HG03520 (cell line): ENCODE results near the gene LPCAT2.
"Not testable (repeated sequence)": the region's sequence is repeated elsewhere in the genome, so short reads cannot be mapped to it uniquely, and the experiment has no call there.

ENCODE experiments used
- ATAC-seq: cut with Tn5 transposase; IDR thresholded peaks from one replicate; pipeline ENCODE4 v1.9.1; 2021; ENCODE audit warnings: mild to moderate bottlenecking, moderate library complexity; ENCODE audit not compliant: unreplicated experiment

Gene LPCAT2

GRCh38 chr16:55588799-55589198 is 79.9 kb downstream of the LPCAT2 start:
- no peak for ATAC-seq

GRCh38 chr16:55592306-55592705 is 83.4 kb downstream of the LPCAT2 start:
- ATAC-seq = no peak

GRCh38 chr16:55597928-55598327 is 89.1 kb downstream of the LPCAT2 start:
- no peak for ATAC-seq

GRCh38 chr16:55605754-55606336 is 97.0 kb downstream of the LPCAT2 start:
- no peak for ATAC-seq

- no peak for ATAC-seq
Observed at GRCh38 chr16:55613613-55614335, 104.9 kb downstream of the LPCAT2 start.

- ATAC-seq = no peak
Observed at GRCh38 chr16:55615071-55615470, 106.2 kb downstream of the LPCAT2 start.

- ATAC-seq = not testable (repeated sequence)
Observed at GRCh38 chr16:55615670-55616069, 106.8 kb downstream of the LPCAT2 start.

- no peak for ATAC-seq
Observed at GRCh38 chr16:55621771-55622170, 112.9 kb downstream of the LPCAT2 start.

GRCh38 chr16:55622272-55622671 is 113.4 kb downstream of the LPCAT2 start:
- no peak for ATAC-seq

GRCh38 chr16:55622930-55623561 is 114.2 kb downstream of the LPCAT2 start:
- ATAC-seq = no peak

- no peak for ATAC-seq
Observed at GRCh38 chr16:55623640-55624039, 114.8 kb downstream of the LPCAT2 start.

GRCh38 chr16:55624696-55625095 is 115.8 kb downstream of the LPCAT2 start:
- ATAC-seq = no peak

- no peak for ATAC-seq
Observed at GRCh38 chr16:55625843-55626242, 117.0 kb downstream of the LPCAT2 start.

GRCh38 chr16:55628306-55628968 is 119.6 kb downstream of the LPCAT2 start:
- ATAC-seq = no peak

GRCh38 chr16:55630774-55631173 is 121.9 kb downstream of the LPCAT2 start:
- no peak for ATAC-seq

GRCh38 chr16:55632259-55632658 is 123.4 kb downstream of the LPCAT2 start:
- ATAC-seq = no peak

- no peak for ATAC-seq
Observed at GRCh38 chr16:55634193-55634592, 125.3 kb downstream of the LPCAT2 start.
